A673 (cell line): ENCODE data around the gene MYH16. TPM values are rescaled to one million over a fixed set of nuclear protein-coding genes. Genes with fewer than 3 reads are reported as not detected.
"Not testable (repeated sequence)": the region's sequence is repeated elsewhere in the genome, so short reads cannot be mapped to it uniquely, and the experiment has no call there.

Experiments
- BruUV-seq: library from RNA; stranded (reverse); fragments of 400-500 nt; replicated peaks from 2 replicates; lab custom pipeline; 2021; lab: Mats Ljungman, UMichigan
- CTCF ChIA-PET: fragments of 300-600 bp; sonication (Branson Sonifier 250); formaldehyde crosslinking; loops from one replicate; lab custom pipeline; 2022; ENCODE audit warnings: antibody characterized with exemption; lab: Charles Lee
- POLR2A ChIA-PET: fragments of 300-600 bp; sonication (Branson Sonifier 250); formaldehyde crosslinking; loops from one replicate; lab custom pipeline; 2022; ENCODE audit warnings: antibody characterized with exemption; ENCODE audit not compliant: low non-redundant PET; lab: Charles Lee
- DNase-seq: peaks from one replicate; pipeline ENCODE4 v3.0.0-alpha.2; 2015; ENCODE audit warnings: low spot score
- H3K27ac ChIP-seq: fragments of 200-600 bp; sonication (generic); 2 replicates; pipeline ENCODE4 v1.5.1; 2016; ENCODE audit warnings: mixed run types, low read depth, mild to moderate bottlenecking, mixed read lengths, antibody characterized with exemption, low read length; ENCODE audit not compliant: poor library complexity, severe bottlenecking
- H3K27me3 ChIP-seq: fragments of 200-600 bp; sonication (generic); replicated peaks from 2 replicates; pipeline ENCODE4 v1.6.1; 2017; ENCODE audit warnings: mixed run types, low read depth, mild to moderate bottlenecking, mixed read lengths, antibody characterized with exemption, low read length; ENCODE audit not compliant: insufficient read depth, poor library complexity
- H3K36me3 ChIP-seq: fragments of 200-600 bp; sonication (generic); 2 replicates; pipeline ENCODE4 v1.6.1; 2016; ENCODE audit warnings: mixed run types, mild to moderate bottlenecking, mixed read lengths, antibody characterized with exemption, low read length; ENCODE audit not compliant: insufficient read depth, poor library complexity, severe bottlenecking
- H3K4me1 ChIP-seq: fragments of 200-600 bp; sonication (generic); 2 replicates; pipeline ENCODE4 v1.6.1; 2017; ENCODE audit warnings: mixed run types, mild to moderate bottlenecking, mixed read lengths, antibody characterized with exemption, low read length; ENCODE audit not compliant: insufficient read depth, poor library complexity, severe bottlenecking
- H3K4me3 ChIP-seq: fragments of 200-600 bp; sonication (generic); 2 replicates; pipeline ENCODE4 v1.5.1; 2016; ENCODE audit warnings: low read depth, mixed run types, mild to moderate bottlenecking, mixed read lengths, low read length; ENCODE audit not compliant: poor library complexity, severe bottlenecking
- H3K9me3 ChIP-seq: fragments of 200-600 bp; sonication (generic); 2 replicates; pipeline ENCODE4 v1.6.1; 2016; ENCODE audit warnings: mixed run types, low read depth, mild to moderate bottlenecking, mixed read lengths, antibody characterized with exemption, low read length; ENCODE audit not compliant: poor library complexity, severe bottlenecking
- EZH2 ChIP-seq: fragments of 200-600 bp; sonication (generic); IDR thresholded peaks from 2 replicates; pipeline ENCODE4 v1.6.1; 2017; ENCODE audit warnings: borderline replicate concordance, low read depth, mild to moderate bottlenecking, mixed read lengths, antibody characterized with exemption, low read length; ENCODE audit not compliant: poor library complexity, severe bottlenecking
- intact Hi-C: fragments of 100-400 bp; cut with micrococcal nuclease; formaldehyde crosslinking; loops from one replicate; pipeline ENCODE4 v1.10.0; 2022; ENCODE audit not compliant: unreplicated experiment
- total RNA-seq: library from RNA; stranded (reverse); gene quantifications from 2 replicates; pipeline ENCODE4 v1.2.3, GENCODE V29; 2021
- TF ChIP-seq, protein P1 (sequence below): fragments of 300-800, 200-600 bp; sonication (generic); conservative IDR thresholded peaks from 2 replicates; pipeline ENCODE4 v1.5.1; 2017; ENCODE audit warnings: low read depth, mild to moderate bottlenecking, antibody characterized with exemption, low read length, moderate library complexity, mixed read lengths

Gene MYH16
- total RNA-seq, 1 experiment from 2014 or later = not detected

DNA sequence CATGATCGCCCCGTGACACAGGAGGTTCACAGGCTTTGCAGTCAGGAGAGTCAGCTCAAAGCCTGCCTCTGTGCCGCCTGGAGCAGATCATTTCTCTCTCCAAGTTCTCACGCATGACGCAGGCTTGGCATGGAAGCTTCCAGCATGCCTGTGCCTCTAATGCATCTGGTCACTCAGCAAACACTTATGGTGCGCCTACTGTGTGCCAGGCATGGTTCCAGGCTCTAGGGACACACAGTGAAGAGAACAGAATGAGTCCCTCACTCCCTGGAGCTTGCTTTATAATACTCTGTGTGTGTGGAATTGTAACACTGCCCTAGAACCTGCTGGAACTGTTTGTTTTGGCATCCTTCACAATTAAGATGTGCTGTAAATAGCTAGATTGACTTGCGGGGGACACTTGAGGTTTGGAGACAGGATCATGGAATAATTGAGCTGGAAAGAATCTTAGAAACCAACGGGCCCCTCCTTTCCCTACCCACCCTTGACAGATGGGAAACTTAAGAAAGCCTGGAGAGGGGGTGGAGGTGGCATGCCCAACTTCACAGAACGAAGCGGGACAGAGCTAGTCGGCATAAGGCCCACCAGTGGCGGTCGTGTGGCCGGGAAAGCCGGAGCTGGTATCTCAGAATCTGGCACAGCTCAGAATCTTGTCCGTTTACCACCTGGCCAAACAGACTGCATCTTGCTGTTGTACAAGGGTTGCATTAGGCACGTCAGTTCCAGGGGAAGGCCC, 4.6 kb upstream of the MYH16 start:
- no TSS peak for BruUV-seq
- Histone ChIP-seq H3K4me1 (no peaks in the 10 kb centered on the region), H3K36me3 (no peaks in the 10 kb centered on the region), H3K27me3 (no peaks in the 10 kb centered on the region), H3K9me3 (no peaks in the 10 kb centered on the region), H3K27ac (no peak overlapping the region), H3K4me3 (no peak overlapping the region)
- CTCF ChIA-PET = no interaction called here
- DNase-seq = no peak
- no peak for TF ChIP-seq EZH2
- TF ChIP-seq, protein P1, sequence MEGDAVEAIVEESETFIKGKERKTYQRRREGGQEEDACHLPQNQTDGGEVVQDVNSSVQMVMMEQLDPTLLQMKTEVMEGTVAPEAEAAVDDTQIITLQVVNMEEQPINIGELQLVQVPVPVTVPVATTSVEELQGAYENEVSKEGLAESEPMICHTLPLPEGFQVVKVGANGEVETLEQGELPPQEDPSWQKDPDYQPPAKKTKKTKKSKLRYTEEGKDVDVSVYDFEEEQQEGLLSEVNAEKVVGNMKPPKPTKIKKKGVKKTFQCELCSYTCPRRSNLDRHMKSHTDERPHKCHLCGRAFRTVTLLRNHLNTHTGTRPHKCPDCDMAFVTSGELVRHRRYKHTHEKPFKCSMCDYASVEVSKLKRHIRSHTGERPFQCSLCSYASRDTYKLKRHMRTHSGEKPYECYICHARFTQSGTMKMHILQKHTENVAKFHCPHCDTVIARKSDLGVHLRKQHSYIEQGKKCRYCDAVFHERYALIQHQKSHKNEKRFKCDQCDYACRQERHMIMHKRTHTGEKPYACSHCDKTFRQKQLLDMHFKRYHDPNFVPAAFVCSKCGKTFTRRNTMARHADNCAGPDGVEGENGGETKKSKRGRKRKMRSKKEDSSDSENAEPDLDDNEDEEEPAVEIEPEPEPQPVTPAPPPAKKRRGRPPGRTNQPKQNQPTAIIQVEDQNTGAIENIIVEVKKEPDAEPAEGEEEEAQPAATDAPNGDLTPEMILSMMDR = no peak
- POLR2A ChIA-PET = no interaction called here
- intact Hi-C loops = no loop called here

DNA sequence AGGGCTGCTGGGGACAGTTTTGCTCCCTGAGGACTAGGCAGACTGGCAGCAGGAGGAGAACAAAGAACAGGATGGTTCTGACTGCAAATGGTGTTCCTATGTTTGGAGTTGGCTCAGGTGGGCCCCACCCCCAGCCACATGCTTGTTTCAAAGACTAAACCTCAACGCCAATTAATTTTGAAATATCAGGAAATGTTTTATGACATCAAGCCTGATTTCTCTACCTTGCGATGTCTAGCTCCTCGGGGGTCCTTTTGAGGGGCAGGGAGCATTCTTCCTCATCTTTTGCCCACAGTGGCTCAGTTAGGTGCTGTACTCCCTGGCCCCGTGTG, 4.1 kb upstream of the MYH16 start:
- no peak for DNase-seq
- H3K4me3 ChIP-seq = no peak overlapping the region
- no peaks in the 10 kb centered on the region for H3K36me3 ChIP-seq
- TF ChIP-seq EZH2 = no peak
- TF ChIP-seq, protein P1 = no peak
- ChIA-PET CTCF (no interaction called here), POLR2A (no interaction called here)
- H3K4me1 ChIP-seq = no peaks in the 10 kb centered on the region
- intact Hi-C loops = no loop called here
- H3K27me3 ChIP-seq = no peaks in the 10 kb centered on the region
- no peak overlapping the region for H3K27ac ChIP-seq
- BruUV-seq = no TSS peak
- no peaks in the 10 kb centered on the region for H3K9me3 ChIP-seq

DNA sequence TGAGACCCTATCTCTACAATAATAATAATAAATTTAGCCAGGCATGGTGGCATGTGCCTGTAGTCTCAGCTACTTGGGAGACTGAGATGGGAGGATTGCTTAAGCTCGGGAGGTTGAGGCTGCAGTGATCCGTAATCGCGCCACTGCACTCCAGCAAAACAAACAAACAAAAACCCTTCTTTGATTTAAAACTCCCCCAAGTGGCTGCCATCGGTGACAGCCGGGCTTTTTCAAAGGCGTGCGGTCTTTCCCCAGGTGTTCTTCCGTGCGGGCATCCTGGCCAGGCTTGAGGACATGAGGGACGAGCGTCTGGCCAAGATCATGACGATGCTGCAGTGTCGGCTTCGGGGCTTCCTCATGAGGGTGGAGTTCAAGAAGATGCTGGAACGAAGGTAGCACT, 1.9 kb upstream of the MYH16 start:
- CTCF ChIA-PET = no interaction called here
- Histone ChIP-seq H3K36me3 (no peaks in the 10 kb centered on the region), H3K27me3 (no peaks in the 10 kb centered on the region), H3K4me3 (no peak overlapping the region), H3K9me3 (no peaks in the 10 kb centered on the region), H3K4me1 (no peaks in the 10 kb centered on the region), H3K27ac (no peak overlapping the region)
- DNase-seq = no peak
- BruUV-seq = no TSS peak
- TF ChIP-seq EZH2 = no peak
- TF ChIP-seq, protein P1 = no peak
- POLR2A ChIA-PET = no interaction called here
- intact Hi-C loops = no loop called here

DNA sequence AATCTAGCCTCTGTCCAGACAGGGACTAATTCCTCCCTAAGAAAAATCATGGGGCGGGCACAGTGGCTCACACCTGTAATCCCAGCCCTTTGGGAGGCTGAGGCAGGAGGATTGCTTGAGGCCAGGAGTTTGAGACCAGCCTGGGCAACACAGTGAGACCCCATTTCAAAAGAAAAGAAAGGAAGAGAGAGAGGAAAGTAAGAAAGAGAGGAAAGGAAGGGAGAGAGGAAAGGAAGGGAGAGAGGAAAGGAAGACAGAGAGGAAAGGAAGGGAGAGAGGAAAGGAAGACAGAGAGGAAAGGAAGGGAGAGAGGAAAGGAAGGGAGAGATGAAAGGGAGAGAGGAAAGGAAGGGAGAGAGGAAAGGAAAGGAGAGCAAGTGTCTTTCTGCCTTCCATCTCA, 922 bp downstream of the MYH16 start:
- H3K27ac ChIP-seq, H3K9me3 ChIP-seq, H3K4me1 ChIP-seq, intact Hi-C loops, H3K4me3 ChIP-seq, POLR2A ChIA-PET, BruUV-seq, DNase-seq, H3K36me3 ChIP-seq, H3K27me3 ChIP-seq: not testable (repeated sequence)
- CTCF ChIA-PET = interaction anchor here (1.1 kb wide), 1 partner anchor 237 kb away, joined by 3 read pairs; no protein-coding TSS in a partner anchor

DNA sequence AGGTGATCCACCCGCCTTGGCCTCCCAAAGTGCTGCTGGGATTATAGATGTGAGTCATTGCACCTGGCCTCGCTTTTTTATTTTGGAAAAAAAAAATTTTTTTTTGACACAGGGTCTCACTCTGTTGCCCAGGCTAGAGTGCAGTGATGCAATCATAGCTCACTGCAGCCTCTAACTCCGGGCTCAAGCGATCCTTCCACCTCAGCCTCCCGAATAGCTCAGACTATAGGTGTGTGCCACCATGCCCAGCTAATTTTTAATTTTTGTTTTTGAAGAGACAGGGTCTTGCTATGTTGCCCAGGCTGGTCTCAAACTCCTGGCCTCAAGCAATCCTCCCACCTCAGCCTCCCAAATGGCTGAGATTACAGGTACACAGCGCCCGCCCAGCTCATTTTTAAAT, 2.3 kb downstream of the MYH16 start:
- BruUV-seq, POLR2A ChIA-PET, H3K9me3 ChIP-seq, DNase-seq, intact Hi-C loops, H3K27ac ChIP-seq, H3K27me3 ChIP-seq, H3K4me3 ChIP-seq, H3K4me1 ChIP-seq, H3K36me3 ChIP-seq: not testable (repeated sequence)
- CTCF ChIA-PET = interaction anchor here (1.1 kb wide), 1 partner anchor 238 kb away, joined by 3 read pairs; no protein-coding TSS in a partner anchor
